Measurements from ENCODE around the gene CARD11. TPM values are rescaled to one million over a fixed set of nuclear protein-coding genes. Genes with fewer than 3 reads are reported as not detected.

The CARD11 gene
- total RNA-seq, 1 donor from 2014 or later = 9.3 TPM

GRCh38 chr7:2970307-2970664 is 73.4 kb downstream of the CARD11 start:
- Mint-ChIP-seq H3K4me1 (no peaks in the 10 kb centered on the region), H3K36me3 (no peaks in the 10 kb centered on the region), H3K4me3 (no peak overlapping the region), H3K27ac (no peak overlapping the region), H3K27me3 (ENCODE audit: low read depth) (no peaks in the 10 kb centered on the region), H3K9me3 (peaks cover 17% of the 10 kb centered on the region)
- TF ChIP-seq, protein P1, sequence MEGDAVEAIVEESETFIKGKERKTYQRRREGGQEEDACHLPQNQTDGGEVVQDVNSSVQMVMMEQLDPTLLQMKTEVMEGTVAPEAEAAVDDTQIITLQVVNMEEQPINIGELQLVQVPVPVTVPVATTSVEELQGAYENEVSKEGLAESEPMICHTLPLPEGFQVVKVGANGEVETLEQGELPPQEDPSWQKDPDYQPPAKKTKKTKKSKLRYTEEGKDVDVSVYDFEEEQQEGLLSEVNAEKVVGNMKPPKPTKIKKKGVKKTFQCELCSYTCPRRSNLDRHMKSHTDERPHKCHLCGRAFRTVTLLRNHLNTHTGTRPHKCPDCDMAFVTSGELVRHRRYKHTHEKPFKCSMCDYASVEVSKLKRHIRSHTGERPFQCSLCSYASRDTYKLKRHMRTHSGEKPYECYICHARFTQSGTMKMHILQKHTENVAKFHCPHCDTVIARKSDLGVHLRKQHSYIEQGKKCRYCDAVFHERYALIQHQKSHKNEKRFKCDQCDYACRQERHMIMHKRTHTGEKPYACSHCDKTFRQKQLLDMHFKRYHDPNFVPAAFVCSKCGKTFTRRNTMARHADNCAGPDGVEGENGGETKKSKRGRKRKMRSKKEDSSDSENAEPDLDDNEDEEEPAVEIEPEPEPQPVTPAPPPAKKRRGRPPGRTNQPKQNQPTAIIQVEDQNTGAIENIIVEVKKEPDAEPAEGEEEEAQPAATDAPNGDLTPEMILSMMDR (IDR thresholded peaks at IDR 0.05; ENCODE audit: unreplicated experiment) = no peak
- DNase-seq (ENCODE audit: low spot score in 2 of 2, unreplicated experiment in 2 of 2) = no peak

GRCh38 chr7:2969398-2970306 is 74.0 kb downstream of the CARD11 start:
- H3K27me3 Mint-ChIP-seq (ENCODE audit: low read depth) = no peaks in the 10 kb centered on the region
- H3K36me3 Mint-ChIP-seq = no peaks in the 10 kb centered on the region
- no peak overlapping the region for H3K27ac Mint-ChIP-seq
- peaks cover 21% of the 10 kb centered on the region for H3K9me3 Mint-ChIP-seq
- TF ChIP-seq, protein P1 (IDR thresholded peaks at IDR 0.05; ENCODE audit: unreplicated experiment) = no peak
- DNase-seq (ENCODE audit: low spot score in 2 of 2, unreplicated experiment in 2 of 2) = no peak
- no peak overlapping the region for H3K4me3 Mint-ChIP-seq
- H3K4me1 Mint-ChIP-seq = no peaks in the 10 kb centered on the region

DNA sequence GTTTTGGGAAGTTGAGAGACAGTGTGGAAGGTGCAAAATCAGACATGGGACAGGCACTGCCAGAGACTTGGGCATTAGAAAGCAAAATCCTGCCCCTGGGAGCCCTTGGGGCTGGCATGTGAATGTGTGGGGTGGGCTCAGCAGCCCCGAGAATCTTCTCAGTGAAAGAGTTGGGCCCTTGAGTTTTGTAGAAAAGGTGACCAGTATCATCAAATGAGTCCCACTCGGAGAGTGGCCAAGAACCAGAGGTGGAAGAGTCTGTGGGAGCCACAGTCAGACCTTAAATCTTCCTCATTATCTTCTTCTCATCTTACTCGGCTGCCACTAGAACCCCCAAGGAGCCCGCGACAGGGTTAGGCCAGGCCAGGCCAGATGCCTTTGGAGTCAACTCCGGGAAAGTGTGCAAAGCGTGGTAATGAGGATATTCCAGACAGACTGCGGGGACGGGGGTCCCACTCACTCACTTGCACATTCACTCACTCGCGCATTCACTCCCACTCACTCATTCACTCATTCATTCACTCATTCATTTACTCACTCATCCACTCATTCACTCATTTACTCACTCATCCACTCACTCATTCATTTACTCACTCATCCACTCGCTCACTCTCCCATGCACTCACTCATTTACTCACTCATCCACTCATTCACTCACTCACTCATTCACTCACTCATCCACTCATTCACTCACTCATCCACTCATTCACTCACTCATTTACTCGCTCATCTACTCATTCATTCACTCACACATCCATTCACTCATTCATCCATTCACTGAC is 74.9 kb downstream of the CARD11 start:
- Mint-ChIP-seq H3K4me3 (no peak overlapping the region), H3K9me3 (peaks cover 26% of the 10 kb centered on the region), H3K27ac (no peak overlapping the region), H3K36me3 (no peaks in the 10 kb centered on the region), H3K27me3 (ENCODE audit: low read depth) (no peaks in the 10 kb centered on the region), H3K4me1 (no peaks in the 10 kb centered on the region)
- DNase-seq (ENCODE audit: low spot score in 2 of 2, unreplicated experiment in 2 of 2) = peak in 1 of 2 experiments; percentile 22
- TF ChIP-seq, protein P1 (IDR thresholded peaks at IDR 0.05; ENCODE audit: unreplicated experiment) = no peak

- Mint-ChIP-seq H3K4me1 (no peaks in the 10 kb centered on the region), H3K27ac (no peak overlapping the region), H3K4me3 (no peak overlapping the region), H3K36me3 (no peaks in the 10 kb centered on the region), H3K9me3 (peaks cover 30% of the 10 kb centered on the region), H3K27me3 (ENCODE audit: low read depth) (no peaks in the 10 kb centered on the region)
- DNase-seq (ENCODE audit: low spot score in 2 of 2, unreplicated experiment in 2 of 2) = no peak
- TF ChIP-seq, protein P1 (IDR thresholded peaks at IDR 0.05; ENCODE audit: unreplicated experiment) = no peak
Observed at GRCh38 chr7:2968176-2968575, 75.5 kb downstream of the CARD11 start.

DNA sequence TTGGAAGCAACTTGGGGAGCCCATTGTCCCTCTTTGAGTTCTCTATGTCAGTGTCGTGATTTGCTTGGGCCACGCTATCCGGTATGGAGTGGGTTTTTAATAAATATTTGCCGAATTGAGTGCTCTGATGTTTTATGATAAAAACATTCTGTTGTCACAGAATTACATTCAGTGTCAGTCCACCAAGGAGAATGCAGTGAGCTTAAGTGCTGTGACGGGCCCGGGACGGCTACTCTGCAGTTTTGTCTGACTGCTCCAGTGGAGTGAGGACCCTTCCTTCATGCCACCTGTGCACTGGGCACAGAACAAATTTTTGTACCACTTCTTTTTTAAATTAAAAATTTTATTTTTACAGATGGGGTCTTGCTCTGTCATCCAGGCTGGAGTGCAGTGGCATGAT is 76.0 kb downstream of the CARD11 start:
- Mint-ChIP-seq H3K9me3 (peaks cover 34% of the 10 kb centered on the region), H3K27me3 (ENCODE audit: low read depth) (no peaks in the 10 kb centered on the region), H3K27ac (no peak overlapping the region), H3K4me3 (no peak overlapping the region), H3K4me1 (no peaks in the 10 kb centered on the region), H3K36me3 (no peaks in the 10 kb centered on the region)
- DNase-seq (ENCODE audit: low spot score in 2 of 2, unreplicated experiment in 2 of 2) = peak in 1 of 2 experiments; percentile 16
- TF ChIP-seq, protein P1 (IDR thresholded peaks at IDR 0.05; ENCODE audit: unreplicated experiment) = no peak
